GM12891 (cell line): Measurements from ENCODE around the gene GATAD2A.

Experiments used
- PAX5 ChIP-seq: IDR thresholded peaks from 2 replicates; pipeline ENCODE4 v1.6.1; 2011; ENCODE audit warnings: low read length, moderate library complexity, mild to moderate bottlenecking; ENCODE audit not compliant: insufficient read depth, severe bottlenecking
- POLR2A ChIP-seq: IDR thresholded peaks from 2 replicates; pipeline ENCODE4 v1.6.1; 2011; ENCODE audit warnings: low read depth, low read length, control low read depth
- POLR2AphosphoS5 ChIP-seq: IDR thresholded peaks from 2 replicates; pipeline ENCODE4 v1.6.1; 2011; ENCODE audit warnings: low read depth, low read length, control low read depth

- TF ChIP-seq POLR2AphosphoS5 = no peak
- TF ChIP-seq POLR2A = 0 out of 2 replicates have a peak, but pooled peaks have one; percentile 6
- no peak for TF ChIP-seq PAX5
Measured at GRCh38 chr19:19525611-19526380, 120.3 kb downstream of the GATAD2A start.
